Stimulated activated CD4-positive, alpha-beta T cell treated with anti-CD3 and anti-CD28 coated beads, Interleukin-4, amount 100 ng/mL, for 48 hours (primary cell): ENCODE data around the gene NDOR1.
A peak's percentile ranks its signal among the peaks of the same experiment; 100 is the strongest.

ENCODE experiments used
- DNase-seq, 2 donors: peaks; one replicate each; pipeline ENCODE4 v3.0.0-alpha.2; 2020; ENCODE audit warnings: low read depth in 2 of 2

The NDOR1 gene

GRCh38 chr9:137205126-137206069 is at the start of gene NDOR1, which contains the start of gene TMEM203:
Gene NDOR1 (plus strand): TSS chr9:137205700. CDS start chr9:137205778, 78 bp downstream.
Gene TMEM203 (minus strand): TSS chr9:137205648. CDS start chr9:137205414, 234 bp downstream.
- peak; percentile 93 to 94 for DNase-seq

- DNase-seq = peak; percentile 43 to 70
Measured at GRCh38 chr9:137156567-137157375, 48.7 kb upstream of the NDOR1 start.

- no peak for DNase-seq
Measured at GRCh38 chr9:137157618-137158415, 47.7 kb upstream of the NDOR1 start.

GRCh38 chr9:137158625-137159024 is 46.9 kb upstream of the NDOR1 start:
- DNase-seq = no peak

- DNase-seq = no peak
Measured at GRCh38 chr9:137159105-137160053, 46.1 kb upstream of the NDOR1 start.

- no peak for DNase-seq
Measured at GRCh38 chr9:137160054-137160425, 45.5 kb upstream of the NDOR1 start.

GRCh38 chr9:137160716-137161557 is 44.6 kb upstream of the NDOR1 start:
- no peak for DNase-seq

GRCh38 chr9:137161558-137162486 is 43.7 kb upstream of the NDOR1 start:
- DNase-seq = no peak

- DNase-seq = no peak
Measured at GRCh38 chr9:137162505-137163364, 42.8 kb upstream of the NDOR1 start.

GRCh38 chr9:137163365-137163715 is 42.2 kb upstream of the NDOR1 start:
- DNase-seq = no peak

GRCh38 chr9:137163805-137164204 is 41.7 kb upstream of the NDOR1 start:
- no peak for DNase-seq

GRCh38 chr9:137164370-137165249 is 40.9 kb upstream of the NDOR1 start:
- no peak for DNase-seq

- no peak for DNase-seq
Measured at GRCh38 chr9:137165250-137165836, 40.2 kb upstream of the NDOR1 start.

- no peak for DNase-seq
Measured at GRCh38 chr9:137166380-137167229, 38.9 kb upstream of the NDOR1 start.

- no peak for DNase-seq
Measured at GRCh38 chr9:137167277-137167746, 38.2 kb upstream of the NDOR1 start.
